Measurements from ENCODE around the gene EIF5A.

DNA sequence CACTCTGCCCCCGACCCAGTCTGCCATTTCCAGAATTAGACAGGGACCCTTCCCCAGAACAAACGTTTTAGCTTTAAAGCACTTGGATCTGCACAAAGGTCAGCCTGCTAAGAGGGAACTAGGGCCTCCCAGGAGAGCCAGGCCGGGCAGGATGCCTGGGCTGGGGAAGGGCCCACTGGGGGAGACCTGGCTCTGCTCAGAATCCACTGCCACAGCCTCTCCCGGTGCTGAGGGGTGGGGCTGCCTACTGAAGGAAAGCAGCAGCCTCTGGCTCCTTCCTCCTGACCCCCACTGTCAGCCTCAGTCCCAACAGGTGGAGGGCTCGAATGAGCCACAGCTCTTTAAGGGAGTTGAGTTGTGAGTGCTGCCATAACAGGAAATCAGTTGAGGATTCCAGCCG is 14.7 kb upstream of the EIF5A start:
- TF ChIP-seq KDM1A (IDR thresholded peaks at IDR 0.05; ENCODE audit: borderline replicate concordance, low read length) (no peak), CREB1 (IDR thresholded peaks at IDR 0.05) (no peak), EZH2 (IDR thresholded peaks at IDR 0.05; ENCODE audit: low read depth, low read length, severe bottlenecking) (no peak), MAFK (IDR thresholded peaks at IDR 0.05; ENCODE audit: low read depth, low read length) (no peak), NANOG (IDR thresholded peaks at IDR 0.05; ENCODE audit: insufficient read depth, low read depth, low read length, poor library complexity, severe bottlenecking) (no peak), YY1 (IDR thresholded peaks at IDR 0.05; ENCODE audit: low read depth, low read length) (no peak), TCF12 (IDR thresholded peaks at IDR 0.05; ENCODE audit: low read depth, low read length) (no peak), SP1 (IDR thresholded peaks at IDR 0.05; ENCODE audit: low read depth, low read length) (no peak), EP300 (IDR thresholded peaks at IDR 0.05; ENCODE audit: borderline replicate concordance in 1 of 2, low read depth in 2 of 2, low read length in 2 of 2) (no peak), SIX5 (IDR thresholded peaks at IDR 0.05; ENCODE audit: low read depth, low read length) (no peak), POLR2A (IDR thresholded peaks at IDR 0.05; ENCODE audit: control extremely low read depth in 1 of 2, low read depth in 2 of 2, low read length in 2 of 2) (no peak)
- TF ChIP-seq, protein P1, sequence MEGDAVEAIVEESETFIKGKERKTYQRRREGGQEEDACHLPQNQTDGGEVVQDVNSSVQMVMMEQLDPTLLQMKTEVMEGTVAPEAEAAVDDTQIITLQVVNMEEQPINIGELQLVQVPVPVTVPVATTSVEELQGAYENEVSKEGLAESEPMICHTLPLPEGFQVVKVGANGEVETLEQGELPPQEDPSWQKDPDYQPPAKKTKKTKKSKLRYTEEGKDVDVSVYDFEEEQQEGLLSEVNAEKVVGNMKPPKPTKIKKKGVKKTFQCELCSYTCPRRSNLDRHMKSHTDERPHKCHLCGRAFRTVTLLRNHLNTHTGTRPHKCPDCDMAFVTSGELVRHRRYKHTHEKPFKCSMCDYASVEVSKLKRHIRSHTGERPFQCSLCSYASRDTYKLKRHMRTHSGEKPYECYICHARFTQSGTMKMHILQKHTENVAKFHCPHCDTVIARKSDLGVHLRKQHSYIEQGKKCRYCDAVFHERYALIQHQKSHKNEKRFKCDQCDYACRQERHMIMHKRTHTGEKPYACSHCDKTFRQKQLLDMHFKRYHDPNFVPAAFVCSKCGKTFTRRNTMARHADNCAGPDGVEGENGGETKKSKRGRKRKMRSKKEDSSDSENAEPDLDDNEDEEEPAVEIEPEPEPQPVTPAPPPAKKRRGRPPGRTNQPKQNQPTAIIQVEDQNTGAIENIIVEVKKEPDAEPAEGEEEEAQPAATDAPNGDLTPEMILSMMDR (IDR thresholded peaks at IDR 0.05; ENCODE audit: control extremely low read depth in 1 of 3, insufficient read depth in 1 of 3, low read depth in 1 of 3, low read length in 3 of 3), result no peak

Measured in H1 (cell line).